Measurements from ENCODE around the gene MAP3K5. TPM values are rescaled to one million over a fixed set of nuclear protein-coding genes. Genes with fewer than 3 reads are reported as not detected.

The MAP3K5 gene
- total and polyA plus RNA-seq, 2 of the 8 experiments (the other 6 are each of a cell fraction or from before 2014, with no cell fraction given) = 0.63 to 2.6 TPM

GRCh38 chr6:136563386-136564152, 228.7 kb downstream of the MAP3K5 start:
- H3K14ac ChIP-seq (ENCODE audit: insufficient read length) = no peak overlapping the region
- no peak overlapping the region for H2BK15ac ChIP-seq (ENCODE audit: low read length)
- no peaks in the 10 kb centered on the region for H3K4me1 ChIP-seq (replicated peaks in 1 of 4; ENCODE audit: control insufficient read depth in 3 of 4, insufficient read depth in 4 of 4, low read length in 3 of 4)
- H3K79me2 ChIP-seq (ENCODE audit: control insufficient read depth in 1 of 2, insufficient read depth in 2 of 2, low read length in 2 of 2) = no peaks in the 10 kb centered on the region
- no peak overlapping the region for H4K91ac ChIP-seq (replicated peaks; ENCODE audit: insufficient read length, low read length)
- H3K9ac ChIP-seq (replicated peaks in 1 of 4; ENCODE audit: extremely low read depth in 1 of 4, low read depth in 3 of 4, low read length in 3 of 4) = no peak overlapping the region
- no peaks in the 10 kb centered on the region for H3K36me3 ChIP-seq (ENCODE audit: control insufficient read depth in 2 of 4, insufficient read depth in 4 of 4, low read length in 3 of 4)
- no peaks in the 10 kb centered on the region for H3K79me1 ChIP-seq (ENCODE audit: low read depth, low read length)
- 85% methylated on average over 6 of the region's 6 CpGs; no CpG with 5 or more reads in 1 of the 2 experiments for WGBS, 2 experiments (ENCODE audit: extremely low coverage in 1 of 2, insufficient coverage in 1 of 2, insufficient read length in 1 of 2, insufficient replicate concordance in 2 of 2, low coverage in 1 of 2, low lambda C conversion rate in 2 of 2, missing lambda C conversion rate in 1 of 2)
- no peak overlapping the region for H2BK20ac ChIP-seq (ENCODE audit: low read length)
- no peak overlapping the region for H3K56ac ChIP-seq (replicated peaks; ENCODE audit: insufficient read length, low read depth, low read length)
- no peak overlapping the region for H2AK5ac ChIP-seq (ENCODE audit: low read depth, low read length)
- H2BK5ac ChIP-seq (ENCODE audit: low read depth, low read length) = no peak overlapping the region
- no peak overlapping the region for H2AFZ ChIP-seq (ENCODE audit: low read length)
- H3K9me3 ChIP-seq (ENCODE audit: insufficient read depth in 2 of 2, low read depth in 1 of 2, low read length in 1 of 2) = no peaks in the 10 kb centered on the region
- no peak overlapping the region for H3K23ac ChIP-seq (ENCODE audit: insufficient read length)
- H3K27ac ChIP-seq (ENCODE audit: low read depth, low read length) = no peak overlapping the region
- H4K8ac ChIP-seq (ENCODE audit: extremely low read depth, insufficient read depth, low read length) = no peak overlapping the region
- DNase-seq (ENCODE audit: low read depth in 1 of 2, low spot score in 2 of 2) (no peak), FAIRE-seq (no peak)
- POLR2A ChIA-PET (ENCODE audit: partially characterized antibody) = no interaction called here
- no peak overlapping the region for H3K4me3 ChIP-seq (ENCODE audit: extremely low read depth in 1 of 4, insufficient read depth in 2 of 4, low read depth in 3 of 4, low read length in 4 of 4)
- H3K23me2 ChIP-seq (ENCODE audit: low read depth, low read length) = no peaks in the 10 kb centered on the region
- no peak overlapping the region for H3K4me2 ChIP-seq (ENCODE audit: insufficient read depth in 1 of 2, low read depth in 2 of 2, low read length in 2 of 2)
- no peak overlapping the region for H2BK12ac ChIP-seq (ENCODE audit: low read depth, low read length)
- CTCF ChIA-PET (ENCODE audit: partially characterized antibody) = interaction anchor here (1.5 kb wide), 1 partner anchor 8 kb away, joined by 6 read pairs; no protein-coding TSS in a partner anchor
- no peak overlapping the region for H4K5ac ChIP-seq (ENCODE audit: insufficient read length, low read depth, low read length)
- H3K27me3 ChIP-seq (replicated peaks in 1 of 4; ENCODE audit: control insufficient read depth in 3 of 4, extremely low read depth in 1 of 4, insufficient read depth in 3 of 4, low read length in 3 of 4) = no peaks in the 10 kb centered on the region
- H3K4ac ChIP-seq (replicated peaks; ENCODE audit: insufficient read length, low read depth, low read length) = no peak overlapping the region
- H2BK120ac ChIP-seq (replicated peaks; ENCODE audit: low read depth, low read length) = no peak overlapping the region
- no peak overlapping the region for H3K18ac ChIP-seq (ENCODE audit: extremely low read depth, low read length)
- H4K20me1 ChIP-seq (replicated peaks in 1 of 2; ENCODE audit: control insufficient read depth in 1 of 2, insufficient read depth in 2 of 2, low read length in 2 of 2) = no peaks in the 10 kb centered on the region
- no peak for TF ChIP-seq ZNF274 (IDR thresholded peaks at IDR 0.05; ENCODE audit: borderline replicate concordance, extremely low read depth, low read length)
- no peak for TF ChIP-seq BCL11A (IDR thresholded peaks at IDR 0.05; ENCODE audit: low read depth in 2 of 2, low read length in 2 of 2)
- TF ChIP-seq CEBPB (IDR thresholded peaks at IDR 0.05; ENCODE audit: low read depth, low read length) = no peak
- no peak for TF ChIP-seq CHD2 (IDR thresholded peaks at IDR 0.05; ENCODE audit: low read length)
- TF ChIP-seq SIN3A (conservative IDR thresholded peaks at IDR 0.05 in 1 of 2, IDR thresholded peaks at IDR 0.05 in 1 of 2; ENCODE audit: low read depth in 1 of 2, low read length in 2 of 2) = no peak
- TF ChIP-seq SP4 (IDR thresholded peaks at IDR 0.05; ENCODE audit: low read length) = no peak
- TF ChIP-seq RBBP5 (IDR thresholded peaks at IDR 0.05; ENCODE audit: borderline replicate concordance, low read depth, low read length) = no peak
- TF ChIP-seq EZH2 (IDR thresholded peaks at IDR 0.05; ENCODE audit: low read depth, low read length, severe bottlenecking) = no peak
- TF ChIP-seq CHD1 (IDR thresholded peaks at IDR 0.05; ENCODE audit: low read depth, low read length) = no peak
- no peak for TF ChIP-seq POLR2AphosphoS5 (IDR thresholded peaks at IDR 0.05; ENCODE audit: low read depth, low read length)

Measured in H1 (cell line).